GM19463 (cell line): Measurements from ENCODE around the gene ENTREP3.

Experiments used
- ATAC-seq: cut with Tn5 transposase; IDR thresholded peaks from one replicate; pipeline ENCODE4 v1.9.1; 2021; ENCODE audit warnings: mild to moderate bottlenecking, moderate library complexity; ENCODE audit not compliant: unreplicated experiment

The ENTREP3 gene

GRCh38 chr1:155278689-155279160 is 23.4 kb upstream of the ENTREP3 start:
- ATAC-seq: no peak

- ATAC-seq: no peak
These were observed 22.8 kb upstream of the ENTREP3 start for GRCh38 chr1:155277902-155278688.

- ATAC-seq: peak; percentile 50
These were observed 22.0 kb upstream of the ENTREP3 start, which contains the start of gene HCN3 for GRCh38 chr1:155277070-155277901. HCN3 (plus strand) TSS chr1:155277463; CDS start chr1:155277591, 128 bp downstream.

GRCh38 chr1:155273343-155274245 is 18.3 kb upstream of the ENTREP3 start, which contains the start of gene CLK2:
CLK2 (minus strand) TSS chr1:155273504; CDS start chr1:155270977, 2,527 bp downstream.
- ATAC-seq: peak; percentile 85

GRCh38 chr1:155272466-155273342 is 17.4 kb upstream of the ENTREP3 start:
- ATAC-seq: peak; percentile 13

- no peak for ATAC-seq
These were observed 14.1 kb upstream of the ENTREP3 start for GRCh38 chr1:155269381-155269780.

GRCh38 chr1:155268630-155269029 is 13.3 kb upstream of the ENTREP3 start:
- no peak for ATAC-seq

- no peak for ATAC-seq
These were observed 12.1 kb upstream of the ENTREP3 start for GRCh38 chr1:155267373-155267772.

- no peak for ATAC-seq
These were observed 11.3 kb upstream of the ENTREP3 start for GRCh38 chr1:155266553-155266952.

- no peak for ATAC-seq
These were observed 7.8 kb upstream of the ENTREP3 start for GRCh38 chr1:155263067-155263466.

GRCh38 chr1:155261852-155262673 is 6.8 kb upstream of the ENTREP3 start, which contains the start of gene SCAMP3:
SCAMP3 (minus strand) TSS chr1:155262360; CDS start chr1:155262151, 209 bp downstream.
- peak; percentile 96 for ATAC-seq

- no peak for ATAC-seq
These were observed 6.2 kb upstream of the ENTREP3 start for GRCh38 chr1:155261493-155261851.

- ATAC-seq: no peak
These were observed 5.0 kb upstream of the ENTREP3 start for GRCh38 chr1:155260276-155260675.

- ATAC-seq: no peak
These were observed 972 bp upstream of the ENTREP3 start for GRCh38 chr1:155256058-155256852.

- ATAC-seq: no peak
These were observed 505 bp downstream of the ENTREP3 start for GRCh38 chr1:155254714-155255242.

- ATAC-seq: no peak
These were observed 1.0 kb downstream of the ENTREP3 start for GRCh38 chr1:155254228-155254713.

GRCh38 chr1:155253797-155254196 is 1.5 kb downstream of the ENTREP3 start:
- no peak for ATAC-seq
